ENCODE data around the gene CD302.

GRCh38 chr2:159759577-159759976 lies 38.4 kb downstream of the CD302 start:
- TF ChIP-seq CTCF (IDR thresholded peaks at IDR 0.05) (no peak), POLR2A (IDR thresholded peaks at IDR 0.05) (no peak)

All from testis (tissue), 2 donors.